CD14-positive monocyte (primary cell): ENCODE measurements around the gene FNDC3B. TPM values are rescaled to one million over a fixed set of nuclear protein-coding genes. Genes with fewer than 3 reads are reported as not detected.

ENCODE experiments used
- DNase-seq, 3 donors: peaks; one replicate each; pipeline ENCODE4 v3.0.0-alpha.2; 2011 to 2022
- H2AFZ ChIP-seq: 2 replicates; pipeline ENCODE4 v1.6.0; 2012; ENCODE audit warnings: mild to moderate bottlenecking, low read depth, low read length, inconsistent platforms; ENCODE audit not compliant: insufficient read depth, poor library complexity, severe bottlenecking
- H3K27ac ChIP-seq, 2 donors: 1 replicate in 1 of 2; 2 replicates in 1 of 2; pipeline ENCODE4 v1.5.1; 2012 to 2013; ENCODE audit warnings: low read length in 2 of 2, control low read depth in 1 of 2, inconsistent platforms in 1 of 2, low read depth in 1 of 2, mild to moderate bottlenecking in 1 of 2
- H3K27me3 ChIP-seq, 2 donors: one replicate each; pipeline versions ENCODE4 v1.6.0 to v1.6.1; 2011 to 2013; ENCODE audit warnings: low read length in 2 of 2; ENCODE audit not compliant: control insufficient read depth in 2 of 2, insufficient read depth in 2 of 2
- H3K36me3 ChIP-seq, 2 donors: replicated peaks in 1 of 2; 1 replicate in 1 of 2; 2 replicates in 1 of 2; pipeline versions ENCODE4 v1.5.1 to v1.6.1; 2012 to 2013; ENCODE audit warnings: low read length in 2 of 2, control low read depth in 1 of 2, inconsistent platforms in 1 of 2, mild to moderate bottlenecking in 1 of 2; ENCODE audit not compliant: insufficient read depth in 2 of 2, control insufficient read depth in 1 of 2
- H3K4me1 ChIP-seq, 2 donors: 1 replicate in 1 of 2; 2 replicates in 1 of 2; pipeline versions ENCODE4 v1.5.1 to v1.6.1; 2012 to 2013; ENCODE audit warnings: low read length in 2 of 2, control low read depth in 1 of 2, inconsistent platforms in 1 of 2, mild to moderate bottlenecking in 1 of 2, moderate library complexity in 1 of 2; ENCODE audit not compliant: insufficient read depth in 2 of 2, control insufficient read depth in 1 of 2
- H3K4me2 ChIP-seq: replicated peaks from 2 replicates; pipeline ENCODE3; 2012; ENCODE audit warnings: low read length, moderate library complexity, mild to moderate bottlenecking; ENCODE audit not compliant: poor library complexity, severe bottlenecking; ENCODE audit errors: extremely low read depth
- H3K4me3 ChIP-seq, 3 experiments: fragments of 200-600 bp in 1 of 3; sonication (generic) in 1 of 3; replicated peaks in 1 of 3; 1 replicate in 2 of 3; 2 replicates in 1 of 3; pipeline ENCODE4 v1.5.1; 2011 to 2013; ENCODE audit warnings: low read length in 3 of 3, mild to moderate bottlenecking in 3 of 3, control low read depth in 2 of 3, low read depth in 2 of 3, inconsistent platforms in 1 of 3, moderate library complexity in 1 of 3
- H3K79me2 ChIP-seq: 2 replicates; pipeline ENCODE4 v1.6.0; 2012; ENCODE audit warnings: mild to moderate bottlenecking, control low read depth, inconsistent platforms, low read length, moderate library complexity; ENCODE audit not compliant: insufficient read depth
- H3K9ac ChIP-seq: 2 replicates; pipeline ENCODE4 v1.6.0; 2017; ENCODE audit warnings: low read length, mild to moderate bottlenecking; ENCODE audit not compliant: insufficient read depth, poor library complexity, severe bottlenecking
- H3K9me3 ChIP-seq, 2 donors: replicated peaks in 1 of 2; 1 replicate in 1 of 2; 2 replicates in 1 of 2; pipeline versions ENCODE4 v1.5.1 to v1.6.1; 2012 to 2013; ENCODE audit warnings: low read length in 2 of 2, control low read depth in 1 of 2; ENCODE audit not compliant: control insufficient read depth in 1 of 2, insufficient read depth in 1 of 2
- H4K20me1 ChIP-seq: 2 replicates; pipeline ENCODE4 v1.6.0; 2012; ENCODE audit warnings: mild to moderate bottlenecking, low read length, control low read depth, moderate library complexity; ENCODE audit not compliant: insufficient read depth
- H3K27ac Mint-ChIP-seq, 7 donors: one replicate each; pipeline ENCODE4 v1.8.0; 2020; ENCODE audit warnings: mild to moderate bottlenecking in 7 of 7, mixed read lengths in 7 of 7, moderate library complexity in 6 of 7, inconsistent platforms in 2 of 7
- H3K27me3 Mint-ChIP-seq, 3 donors: one replicate each; pipeline ENCODE4 v1.8.0; 2021 to 2022; ENCODE audit warnings: low read depth in 3 of 3, mild to moderate bottlenecking in 3 of 3, mixed read lengths in 3 of 3, moderate library complexity in 3 of 3, inconsistent platforms in 1 of 3
- H3K36me3 Mint-ChIP-seq, 2 donors: one replicate each; pipeline ENCODE4 v1.8.0; 2020; ENCODE audit warnings: mixed read lengths in 2 of 2, inconsistent platforms in 1 of 2, mild to moderate bottlenecking in 1 of 2
- H3K4me1 Mint-ChIP-seq: one replicate; pipeline ENCODE4 v1.8.0; 2020; ENCODE audit warnings: mild to moderate bottlenecking, mixed read lengths
- H3K4me3 Mint-ChIP-seq, 2 donors: one replicate each; pipeline ENCODE4 v1.8.0; 2020; ENCODE audit warnings: mild to moderate bottlenecking in 2 of 2, mixed read lengths in 2 of 2, moderate library complexity in 1 of 2
- H3K9me3 Mint-ChIP-seq, 7 donors: one replicate each; pipeline ENCODE4 v1.8.0; 2020 to 2022; ENCODE audit warnings: mixed read lengths in 7 of 7, mild to moderate bottlenecking in 6 of 7, moderate library complexity in 6 of 7, inconsistent platforms in 2 of 7
- CTCF ChIP-seq: fragments of 200-600 bp; IDR thresholded peaks from one replicate; pipeline ENCODE4 v1.8.0; 2022; ENCODE audit warnings: antibody characterized with exemption, mild to moderate bottlenecking
- WGBS: methylation state at CpG from one replicate; pipeline ENCODE4 v1.1.5; 2013; ENCODE audit warnings: missing lambda C conversion rate; ENCODE audit not compliant: insufficient coverage; 5-methylcytosine and 5-hydroxymethylcytosine counted together
- intact Hi-C, 2 donors: fragments of 100-400 bp; cut with micrococcal nuclease; formaldehyde crosslinking; loops; one replicate each; pipeline versions ENCODE4 v1.15.0 to v1.15.1; 2023
- polyA plus RNA-seq, 3 donors: library from polyadenylated mRNA; depleted of rRNA in 1 of 3; unstranded in 2 of 3; stranded (reverse) in 1 of 3; fragments of 300-500 nt in 2 of 3; fragments of >200 nt in 1 of 3; fragmentation: Illumina TruSeq in 2 of 3; gene quantifications; 1 replicate in 2 of 3; 2 replicates in 1 of 3; pipeline ENCODE4 v1.2.3, GENCODE V29; 2012 to 2021

Gene FNDC3B
- polyA plus RNA-seq, 3 donors: 19.6 to 36.1 (median 25.7) TPM

GRCh38 chr3:172030181-172030580 is 9.2 kb upstream of the FNDC3B start:
- Mint-ChIP-seq H3K36me3 (no peaks in the 10 kb centered on the region), H3K27me3 (peaks cover 0 to 3% (median 0%) of the 10 kb centered on the region in 3 donors), H3K9me3 (peaks cover 1 to 6% (median 6%) of the 10 kb centered on the region in 7 donors), H3K4me1 (peaks cover 23% of the 10 kb centered on the region), H3K4me3 (no peak overlapping the region), H3K27ac (no peak overlapping the region)
- Histone ChIP-seq H3K4me2 (no peak overlapping the region), H2AFZ (no peak overlapping the region), H3K9me3 (no peaks in the 10 kb centered on the region), H3K4me1 (peaks cover 20 to 25% of the 10 kb centered on the region in 2 donors), H4K20me1 (no peaks in the 10 kb centered on the region), H3K79me2 (no peaks in the 10 kb centered on the region), H3K4me3 (no peak overlapping the region), H3K27me3 (no peaks in the 10 kb centered on the region), H3K36me3 (no peaks in the 10 kb centered on the region), H3K27ac (no peak overlapping the region), H3K9ac (no peak overlapping the region)
- intact Hi-C loops: loop anchor here in 1 of 2 donors (10.0 kb wide), 2 partner anchors 45 to 95 kb away; no protein-coding TSS in a partner anchor
- no CpG with 5 or more reads among the region's 2 CpGs for WGBS
- DNase-seq: no peak
- TF ChIP-seq CTCF: no peak

GRCh38 chr3:172031996-172032395 is 7.4 kb upstream of the FNDC3B start:
- Mint-ChIP-seq H3K4me3 (no peak overlapping the region), H3K4me1 (peaks cover 26% of the 10 kb centered on the region), H3K36me3 (no peaks in the 10 kb centered on the region), H3K27me3 (peaks cover 0 to 3% (median 0%) of the 10 kb centered on the region in 3 donors), H3K27ac (no peak overlapping the region), H3K9me3 (peaks cover 0 to 6% (median 6%) of the 10 kb centered on the region in 7 donors)
- no peak for DNase-seq
- H3K27ac ChIP-seq: no peak overlapping the region
- H3K4me2 ChIP-seq: no peak overlapping the region
- no peaks in the 10 kb centered on the region for H3K27me3 ChIP-seq
- H3K4me3 ChIP-seq: no peak overlapping the region
- H2AFZ ChIP-seq: no peak overlapping the region
- H3K9me3 ChIP-seq: no peaks in the 10 kb centered on the region
- no peak overlapping the region for H3K9ac ChIP-seq
- H4K20me1 ChIP-seq: no peaks in the 10 kb centered on the region
- intact Hi-C loops: loop anchor here in 1 of 2 donors (10.0 kb wide), 2 partner anchors 47 to 97 kb away; no protein-coding TSS in a partner anchor
- no peaks in the 10 kb centered on the region for H3K79me2 ChIP-seq
- peaks cover 20 to 25% of the 10 kb centered on the region in 2 donors for H3K4me1 ChIP-seq
- no CpG with 5 or more reads among the region's 3 CpGs for WGBS
- H3K36me3 ChIP-seq: no peaks in the 10 kb centered on the region
- TF ChIP-seq CTCF: no peak
